Neural progenitor cell (in vitro differentiated cells): ENCODE results near the gene PCDH17. TPM values are rescaled to one million over a fixed set of nuclear protein-coding genes. Genes with fewer than 3 reads are reported as not detected.

Source experiments
- DNase-seq: peaks from one replicate; pipeline ENCODE4 v3.0.0-alpha.2; 2016; ENCODE audit warnings: low spot score
- H2AFZ ChIP-seq: fragments of 200-600 bp; sonication (generic); replicated peaks from 2 replicates; pipeline ENCODE4 v1.6.1; 2016; ENCODE audit warnings: antibody characterized with exemption
- H3F3A ChIP-seq: fragments of 200-600 bp; sonication (generic); 2 replicates; pipeline ENCODE4 v1.6.1; 2016; ENCODE audit warnings: antibody characterized with exemption, low read depth
- H3K27ac ChIP-seq: fragments of 200-600 bp; sonication (generic); 2 replicates; pipeline ENCODE4 v1.5.1; 2016; ENCODE audit warnings: mild to moderate bottlenecking
- H3K27me3 ChIP-seq: fragments of 200-600 bp; sonication (generic); 2 replicates; pipeline ENCODE4 v1.6.1; 2016; ENCODE audit warnings: mild to moderate bottlenecking, moderate library complexity
- H3K36me3 ChIP-seq: fragments of 200-600 bp; sonication (generic); 2 replicates; pipeline ENCODE4 v1.5.1; 2016
- H3K4me1 ChIP-seq: fragments of 200-600 bp; sonication (generic); 2 replicates; pipeline ENCODE4 v1.6.1; 2016; ENCODE audit warnings: mixed run types
- H3K4me2 ChIP-seq: fragments of 200-600 bp; sonication (generic); 2 replicates; pipeline ENCODE4 v1.6.1; 2016
- H3K4me3 ChIP-seq: fragments of 200-600 bp; sonication (generic); 2 replicates; pipeline ENCODE4 v1.5.1; 2016
- H3K79me2 ChIP-seq: fragments of 200-600 bp; sonication (generic); 2 replicates; pipeline ENCODE4 v1.6.1; 2016; ENCODE audit warnings: low read depth
- H3K9ac ChIP-seq: fragments of 200-600 bp; sonication (generic); 2 replicates; pipeline ENCODE4 v1.6.1; 2016
- H3K9me3 ChIP-seq: fragments of 200-600 bp; sonication (generic); 2 replicates; pipeline ENCODE4 v1.5.1; 2016; ENCODE audit warnings: low read depth
- H4K20me1 ChIP-seq: fragments of 200-600 bp; sonication (generic); 2 replicates; pipeline ENCODE4 v1.6.1; 2016; ENCODE audit warnings: low read depth
- H3K27ac Mint-ChIP-seq: 3 replicates; pipeline ENCODE4 v1.8.0; 2021; ENCODE audit warnings: mixed read lengths
- H3K27me3 Mint-ChIP-seq: 2 replicates; pipeline ENCODE4 v1.8.0; 2022; ENCODE audit warnings: low read depth, mild to moderate bottlenecking, inconsistent platforms, moderate library complexity, mixed read lengths; ENCODE audit not compliant: insufficient read depth
- H3K36me3 Mint-ChIP-seq: 3 replicates; pipeline ENCODE4 v1.8.0; 2021; ENCODE audit warnings: mixed read lengths
- H3K4me1 Mint-ChIP-seq: 3 replicates; pipeline ENCODE4 v1.8.0; 2021; ENCODE audit warnings: mixed read lengths
- H3K4me3 Mint-ChIP-seq: 3 replicates; pipeline ENCODE4 v1.8.0; 2021; ENCODE audit warnings: mild to moderate bottlenecking, moderate library complexity, mixed read lengths
- H3K9me3 Mint-ChIP-seq: 3 replicates; pipeline ENCODE4 v1.8.0; 2020; ENCODE audit warnings: mixed read lengths
- CTCF ChIP-seq: fragments of 200-600 bp; sonication (generic); IDR thresholded peaks from 2 replicates; pipeline ENCODE4 v1.5.1; 2017; ENCODE audit warnings: antibody characterized with exemption, mild to moderate bottlenecking
- EZH2 ChIP-seq: fragments of 200-600 bp; sonication (generic); IDR thresholded peaks from 2 replicates; pipeline ENCODE4 v1.6.1; 2017; ENCODE audit warnings: antibody characterized with exemption, mild to moderate bottlenecking, moderate library complexity
- EZH2phosphoT487 ChIP-seq: fragments of 200-600 bp; sonication (generic); IDR thresholded peaks from 2 replicates; pipeline ENCODE4 v1.6.1; 2017; ENCODE audit warnings: antibody characterized with exemption
- total RNA-seq: library from RNA; depleted of rRNA; stranded (reverse); fragments of >200 nt; gene quantifications from 2 replicates; pipeline ENCODE4 v1.2.3, GENCODE V29; 2015; ENCODE audit warnings: low replicate concordance

PCDH17 gene
- total RNA-seq, 1 donor from 2014 or later, result 5.3 TPM

- Mint-ChIP-seq H3K27me3 (no peaks in the 10 kb centered on the region), H3K4me3 (no peak overlapping the region), H3K9me3 (no peaks in the 10 kb centered on the region), H3K36me3 (no peaks in the 10 kb centered on the region), H3K27ac (no peak overlapping the region), H3K4me1 (peaks cover 7% of the 10 kb centered on the region)
- Histone ChIP-seq H3K4me3 (no peak overlapping the region), H3K79me2 (no peaks in the 10 kb centered on the region), H3K27me3 (no peaks in the 10 kb centered on the region), H3F3A (no peaks in the 10 kb centered on the region), H3K4me2 (no peak overlapping the region), H3K27ac (no peak overlapping the region), H4K20me1 (no peaks in the 10 kb centered on the region), H3K4me1 (no peaks in the 10 kb centered on the region), H3K36me3 (no peaks in the 10 kb centered on the region), H3K9ac (no peak overlapping the region), H3K9me3 (no peaks in the 10 kb centered on the region), H2AFZ (no peak overlapping the region)
- no peak for DNase-seq
- TF ChIP-seq CTCF (no peak), EZH2 (no peak), EZH2phosphoT487 (no peak)
These were observed 42.9 kb upstream of the PCDH17 start for GRCh38 chr13:57588639-57589038.

- no peaks in the 10 kb centered on the region for H4K20me1 ChIP-seq
- H3K79me2 ChIP-seq, result no peaks in the 10 kb centered on the region
- no peak overlapping the region for H3K4me3 Mint-ChIP-seq
- no peak for TF ChIP-seq CTCF
- TF ChIP-seq EZH2, result no peak
- TF ChIP-seq EZH2phosphoT487, result no peak
- no peaks in the 10 kb centered on the region for H3K36me3 Mint-ChIP-seq
- H3K4me1 ChIP-seq, result peaks cover 2% of the 10 kb centered on the region
- no peak overlapping the region for H3K4me2 ChIP-seq
- no peak overlapping the region for H3K27ac ChIP-seq
- no peaks in the 10 kb centered on the region for H3K9me3 Mint-ChIP-seq
- H3K27me3 Mint-ChIP-seq, result no peaks in the 10 kb centered on the region
- no peak overlapping the region for H3K27ac Mint-ChIP-seq
- no peak overlapping the region for H3K4me3 ChIP-seq
- no peaks in the 10 kb centered on the region for H3K4me1 Mint-ChIP-seq
- no peak overlapping the region for H2AFZ ChIP-seq
- DNase-seq, result no peak
- H3K9ac ChIP-seq, result no peak overlapping the region
- H3K9me3 ChIP-seq, result no peaks in the 10 kb centered on the region
- H3K27me3 ChIP-seq, result no peaks in the 10 kb centered on the region
- H3F3A ChIP-seq, result no peaks in the 10 kb centered on the region
- no peaks in the 10 kb centered on the region for H3K36me3 ChIP-seq
These were observed 35.8 kb upstream of the PCDH17 start for GRCh38 chr13:57595775-57596174.

GRCh38 chr13:57601536-57601935, 30.0 kb upstream of the PCDH17 start:
- Mint-ChIP-seq H3K27ac (no peak overlapping the region), H3K4me1 (peaks cover 19% of the 10 kb centered on the region), H3K4me3 (no peak overlapping the region), H3K27me3 (no peaks in the 10 kb centered on the region), H3K9me3 (no peaks in the 10 kb centered on the region), H3K36me3 (no peaks in the 10 kb centered on the region)
- Histone ChIP-seq H3K27ac (no peak overlapping the region), H3K27me3 (no peaks in the 10 kb centered on the region), H3K4me1 (peaks cover 36% of the 10 kb centered on the region), H3K9me3 (no peaks in the 10 kb centered on the region), H3K36me3 (no peaks in the 10 kb centered on the region), H3K4me3 (no peak overlapping the region), H3F3A (no peaks in the 10 kb centered on the region), H3K79me2 (no peaks in the 10 kb centered on the region), H4K20me1 (no peaks in the 10 kb centered on the region), H3K9ac (no peak overlapping the region), H3K4me2 (peak overlapping the region; percentile 56), H2AFZ (peak overlapping the region; percentile 74)
- TF ChIP-seq EZH2 (no peak), CTCF (no peak), EZH2phosphoT487 (no peak)
- peak; percentile 2 for DNase-seq

GRCh38 chr13:57604442-57604841, 27.1 kb upstream of the PCDH17 start:
- no peak overlapping the region for H3K4me3 ChIP-seq

More at GRCh38 chr13:57604442-57604841, 27.1 kb upstream of the PCDH17 start:
- Mint-ChIP-seq H3K9me3 (no peaks in the 10 kb centered on the region), H3K27ac (no peak overlapping the region), H3K4me3 (no peak overlapping the region), H3K27me3 (no peaks in the 10 kb centered on the region), H3K4me1 (peaks cover 19% of the 10 kb centered on the region), H3K36me3 (no peaks in the 10 kb centered on the region)
- Histone ChIP-seq H3K4me2 (no peak overlapping the region), H3F3A (no peaks in the 10 kb centered on the region), H3K9me3 (no peaks in the 10 kb centered on the region), H3K79me2 (no peaks in the 10 kb centered on the region), H3K27ac (no peak overlapping the region), H3K36me3 (no peaks in the 10 kb centered on the region), H3K4me1 (peaks cover 36% of the 10 kb centered on the region), H4K20me1 (no peaks in the 10 kb centered on the region), H3K27me3 (no peaks in the 10 kb centered on the region), H3K9ac (no peak overlapping the region), H2AFZ (no peak overlapping the region)
- no peak for DNase-seq
- TF ChIP-seq CTCF (no peak), EZH2phosphoT487 (no peak), EZH2 (no peak)
